Panc1 (cell line): ENCODE data around the gene MTMR12. TPM values are rescaled to one million over a fixed set of nuclear protein-coding genes. Genes with fewer than 3 reads are reported as not detected.

Experiments used
- ATAC-seq: fragments of 200-7000 bp; cut with Tn5 transposase; 2 replicates; pipeline ENCODE4 v1.9.1; 2020; ENCODE audit warnings: mild to moderate bottlenecking, moderate library complexity
- BruUV-seq: library from RNA; stranded (reverse); fragments of 400-500 nt; replicated peaks from 2 replicates; lab custom pipeline; 2021; lab: Mats Ljungman, UMichigan
- CTCF ChIA-PET: fragments of 300-600 bp; sonication (Branson Sonifier 250); formaldehyde crosslinking; loops from one replicate; lab custom pipeline; 2022; ENCODE audit warnings: antibody characterized with exemption; lab: Charles Lee
- POLR2A ChIA-PET: fragments of 300-600 bp; sonication (Branson Sonifier 250); formaldehyde crosslinking; loops from one replicate; lab custom pipeline; 2022; ENCODE audit warnings: antibody characterized with exemption; lab: Charles Lee
- DNase-seq: peaks from one replicate; pipeline ENCODE4 v3.0.0-alpha.2; 2010; ENCODE audit warnings: low read depth, low spot score
- H3K27ac ChIP-seq: 2 replicates; pipeline ENCODE4 v1.5.1; 2011; ENCODE audit warnings: mild to moderate bottlenecking, low read length, inconsistent platforms
- H3K27me3 ChIP-seq: fragments of 200-500 bp; sonication (Bioruptor generic); 2 replicates; pipeline ENCODE4 v1.6.0; 2014; ENCODE audit warnings: low read length, inconsistent platforms; ENCODE audit not compliant: control insufficient read depth, insufficient read depth
- H3K36me3 ChIP-seq: fragments of 200-500 bp; sonication (Bioruptor generic); 2 replicates; pipeline ENCODE4 v1.5.1; 2014; ENCODE audit warnings: inconsistent platforms, mild to moderate bottlenecking, low read length, moderate library complexity; ENCODE audit not compliant: control insufficient read depth, insufficient read depth
- H3K4me1 ChIP-seq: 2 replicates; pipeline ENCODE4 v1.5.1; 2011; ENCODE audit warnings: inconsistent platforms, mild to moderate bottlenecking, low read length, moderate library complexity; ENCODE audit not compliant: control insufficient read depth, insufficient read depth
- H3K4me3 ChIP-seq, 2 experiments: 2 replicates each; pipeline ENCODE4 v1.5.1; 2011 to 2012; ENCODE audit warnings: low read depth in 2 of 2, low read length in 2 of 2, mild to moderate bottlenecking in 2 of 2, inconsistent platforms in 1 of 2, moderate library complexity in 1 of 2
- H3K9me3 ChIP-seq: fragments of 200-500 bp; sonication (Bioruptor generic); 2 replicates; pipeline ENCODE4 v1.5.1; 2014; ENCODE audit warnings: low read depth, mild to moderate bottlenecking, inconsistent platforms, low read length, moderate library complexity; ENCODE audit not compliant: control insufficient read depth, insufficient read depth
- CTCF ChIP-seq: fragments of 450-650 bp; IDR thresholded peaks from 2 replicates; pipeline ENCODE4 v1.5.1; 2017; ENCODE audit warnings: mild to moderate bottlenecking
- POLR2AphosphoS5 ChIP-seq: IDR thresholded peaks from 2 replicates; pipeline ENCODE4 v1.6.1; 2012; ENCODE audit warnings: mild to moderate bottlenecking, low read depth, low read length, moderate library complexity
- REST ChIP-seq, 2 experiments: IDR thresholded peaks; 2 replicates each; pipeline ENCODE4 v1.6.1; 2011 to 2012; ENCODE audit warnings: low read depth in 2 of 2, control low read depth in 1 of 2, low read length in 1 of 2, mild to moderate bottlenecking in 1 of 2, moderate library complexity in 1 of 2; ENCODE audit not compliant: insufficient read depth in 1 of 2
- SIN3A ChIP-seq: IDR thresholded peaks from 2 replicates; pipeline ENCODE4 v1.6.1; 2012; ENCODE audit warnings: low read depth, mild to moderate bottlenecking, low read length, moderate library complexity, borderline replicate concordance; ENCODE audit not compliant: insufficient read depth
- TCF7L2 ChIP-seq: IDR thresholded peaks from 2 replicates; pipeline ENCODE4 v1.6.1; 2011; ENCODE audit warnings: mild to moderate bottlenecking, low read depth, low read length, inconsistent platforms
- in situ Hi-C: cut with HindIII; loops from 2 replicates; pipeline ENCODE4 v1.10.0; 2016; ENCODE audit warnings: low sequenced_read_pairs, low pct_unique_long_range_greater_than_20kb
- intact Hi-C: fragments of 100-400 bp; cut with micrococcal nuclease; formaldehyde crosslinking; loops from one replicate; pipeline ENCODE4 v1.10.0; 2022; ENCODE audit not compliant: unreplicated experiment
- total RNA-seq: library from RNA; stranded (reverse); gene quantifications from one replicate; pipeline ENCODE4 v1.2.1, GENCODE V29; 2021; ENCODE audit not compliant: unreplicated experiment

Gene MTMR12
- total RNA-seq, 1 experiment from 2014 or later = 42.4 TPM

- H3K9me3 ChIP-seq = no peaks in the 10 kb centered on the region
- in situ Hi-C loops = no loop called here
- no peak overlapping the region for H3K4me3 ChIP-seq
- no peak for TF ChIP-seq TCF7L2
- no peak for TF ChIP-seq REST (IDR thresholded peaks at IDR 0.05; ENCODE audit: insufficient read depth in 1 of 2, low read depth in 2 of 2, low read length in 1 of 2)
- POLR2A ChIA-PET = no interaction called here
- peaks cover 15% of the 10 kb centered on the region for H3K4me1 ChIP-seq
- intact Hi-C loops = no loop called here
- no peaks in the 10 kb centered on the region for H3K27me3 ChIP-seq
- CTCF ChIA-PET = interaction anchor here (1.0 to 2.3 kb wide), 3 partner anchors 94 to 98 kb away, joined by 3 to 13 read pairs (median 6); no protein-coding TSS in a partner anchor
- peak; percentile 52 for ATAC-seq
- no peak overlapping the region for H3K27ac ChIP-seq
- H3K36me3 ChIP-seq = peaks cover 3% of the 10 kb centered on the region
- no peak for DNase-seq
- BruUV-seq = no TSS peak
These were observed 78.9 kb downstream of the MTMR12 start for GRCh38 chr5:32233696-32234447.

- in situ Hi-C loops = no loop called here
- no peak overlapping the region for H3K27ac ChIP-seq
- intact Hi-C loops = no loop called here
These were observed 79.5 kb downstream of the MTMR12 start for GRCh38 chr5:32233220-32233695.

More at GRCh38 chr5:32233220-32233695, 79.5 kb downstream of the MTMR12 start:
- CTCF ChIA-PET = interaction anchor here (0.6 to 2.3 kb wide), 4 partner anchors 9 to 98 kb away, joined by 3 to 13 read pairs (median 4); no protein-coding TSS in a partner anchor
- POLR2A ChIA-PET = no interaction called here
- ATAC-seq = no peak
- DNase-seq = no peak
- H3K4me3 ChIP-seq = no peak overlapping the region
- no peak for TF ChIP-seq REST (IDR thresholded peaks at IDR 0.05; ENCODE audit: insufficient read depth in 1 of 2, low read depth in 2 of 2, low read length in 1 of 2)
- no peak for TF ChIP-seq CTCF
- TF ChIP-seq POLR2AphosphoS5 = no peak
- TF ChIP-seq SIN3A = no peak
- no peak for TF ChIP-seq TCF7L2
- H3K36me3 ChIP-seq = no peaks in the 10 kb centered on the region; the same call in 1 of the 2 replicates
- no peaks in the 10 kb centered on the region for H3K9me3 ChIP-seq
- no TSS peak for BruUV-seq
- peaks cover 15% of the 10 kb centered on the region for H3K4me1 ChIP-seq
- no peaks in the 10 kb centered on the region for H3K27me3 ChIP-seq
